HG03175 (cell line): Measurements from ENCODE around the gene RUNX2.

Experiments
- ATAC-seq: cut with Tn5 transposase; IDR thresholded peaks from one replicate; pipeline ENCODE4 v1.9.1; 2021; ENCODE audit warnings: mild to moderate bottlenecking, moderate library complexity; ENCODE audit not compliant: unreplicated experiment

The RUNX2 gene

GRCh38 chr6:45689926-45690615, 361.9 kb downstream of the RUNX2 start:
- ATAC-seq: no peak

- no peak for ATAC-seq
Measured at GRCh38 chr6:45690846-45691245, 362.7 kb downstream of the RUNX2 start.

- ATAC-seq: no peak
Measured at GRCh38 chr6:45691426-45691825, 363.3 kb downstream of the RUNX2 start.

GRCh38 chr6:45692021-45692420, 363.9 kb downstream of the RUNX2 start:
- no peak for ATAC-seq

GRCh38 chr6:45696738-45697137, 368.6 kb downstream of the RUNX2 start:
- no peak for ATAC-seq

GRCh38 chr6:45697605-45698004, 369.5 kb downstream of the RUNX2 start:
- ATAC-seq: peak; percentile 42

- ATAC-seq: no peak
Measured at GRCh38 chr6:45698046-45698445, 369.9 kb downstream of the RUNX2 start.

- ATAC-seq: no peak
Measured at GRCh38 chr6:45699663-45700062, 371.5 kb downstream of the RUNX2 start.

GRCh38 chr6:45702849-45703739, 375.0 kb downstream of the RUNX2 start:
- ATAC-seq: no peak

DNA sequence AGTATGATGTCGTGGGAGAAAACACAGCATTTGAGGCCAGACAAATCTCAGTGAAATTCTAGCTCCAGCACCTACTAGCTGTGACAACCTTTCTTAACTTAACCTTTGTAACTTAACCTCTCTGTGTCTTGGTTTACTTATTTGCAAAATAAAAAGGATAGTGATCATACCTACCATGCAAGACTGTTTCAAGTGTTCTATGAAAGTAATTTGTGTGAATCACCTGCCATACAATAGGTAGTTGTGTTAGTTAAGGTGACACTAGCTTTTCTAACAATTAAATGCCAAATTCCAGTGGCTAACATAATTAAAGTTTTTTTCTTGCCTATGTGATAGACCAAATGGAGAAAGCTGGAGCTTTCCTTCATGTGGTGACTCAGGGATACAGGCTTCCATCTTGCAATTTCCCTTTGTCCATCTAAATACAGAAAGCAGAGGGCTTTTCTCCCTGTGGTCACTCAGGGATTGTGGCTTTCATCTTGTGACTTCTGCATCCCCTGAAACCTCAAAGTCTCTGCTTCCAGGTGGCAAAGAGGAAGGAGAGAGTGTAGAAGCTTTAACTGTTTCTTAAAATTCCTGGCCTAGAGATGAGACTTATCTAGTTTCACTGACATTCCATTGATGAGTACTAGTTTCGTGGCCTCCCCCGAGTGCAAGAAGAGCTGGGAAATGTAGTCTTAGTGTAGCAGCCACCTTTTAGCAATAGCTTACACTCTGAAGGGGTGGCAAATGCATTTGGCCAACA, 376.1 kb downstream of the RUNX2 start:
- no peak for ATAC-seq

DNA sequence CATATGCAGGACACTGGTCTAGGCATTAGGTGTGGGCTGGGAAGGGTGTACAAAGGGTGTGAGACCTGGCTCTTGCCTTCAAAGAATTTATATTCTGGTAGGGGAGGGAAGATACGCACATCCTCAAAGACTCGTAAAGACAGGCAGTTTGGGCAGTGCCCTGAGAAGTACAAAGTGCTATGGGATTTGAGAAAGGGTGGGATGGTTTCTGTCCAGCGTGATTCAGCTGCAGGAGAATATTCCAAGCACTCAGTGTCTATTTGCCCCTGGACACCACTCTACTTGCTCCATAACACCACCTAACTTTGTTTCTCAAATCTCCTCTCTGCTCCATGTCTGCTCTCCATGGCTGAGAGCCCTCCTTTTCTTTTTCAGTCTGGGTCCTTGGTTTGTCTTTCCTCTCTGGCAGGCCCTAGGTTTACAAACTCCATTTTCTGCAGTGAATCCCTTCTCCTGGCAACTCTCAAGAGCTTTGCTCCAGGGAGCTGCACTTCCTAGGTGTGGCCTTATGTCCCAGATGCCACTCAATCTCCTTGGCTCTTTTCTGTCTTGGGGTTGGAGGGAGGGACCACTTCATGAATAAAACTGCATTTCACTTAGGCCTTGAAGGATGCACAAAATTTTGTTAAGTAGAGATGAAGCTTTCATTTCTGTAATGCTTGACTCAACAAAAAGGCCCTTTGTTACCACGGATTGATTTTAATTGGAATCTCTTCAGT, 377.2 kb downstream of the RUNX2 start:
- ATAC-seq: no peak

DNA sequence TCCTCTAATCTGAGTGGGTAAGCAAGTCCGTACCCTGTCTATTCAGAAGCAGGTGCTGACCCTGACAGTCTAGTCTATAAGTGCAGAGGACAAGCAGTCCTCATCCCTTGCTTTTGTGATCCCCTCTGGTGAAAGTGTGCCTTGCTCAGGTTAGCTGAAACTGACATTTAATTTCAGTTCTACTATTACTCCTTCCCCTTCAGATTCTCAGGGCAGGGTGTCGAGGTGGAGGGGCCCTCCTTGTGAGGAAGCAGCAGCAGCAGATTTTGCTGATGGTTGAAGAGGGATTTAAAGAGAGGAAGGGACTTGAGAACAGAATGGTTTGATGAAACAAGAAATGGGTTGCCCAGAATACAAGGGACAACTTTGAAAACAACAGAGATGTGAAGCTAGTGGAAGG, 378.2 kb downstream of the RUNX2 start:
- peak; percentile 35 for ATAC-seq

GRCh38 chr6:45707176-45707575, 379.0 kb downstream of the RUNX2 start:
- no peak for ATAC-seq

GRCh38 chr6:45709781-45710220, 381.7 kb downstream of the RUNX2 start:
- peak; percentile 67 for ATAC-seq

DNA sequence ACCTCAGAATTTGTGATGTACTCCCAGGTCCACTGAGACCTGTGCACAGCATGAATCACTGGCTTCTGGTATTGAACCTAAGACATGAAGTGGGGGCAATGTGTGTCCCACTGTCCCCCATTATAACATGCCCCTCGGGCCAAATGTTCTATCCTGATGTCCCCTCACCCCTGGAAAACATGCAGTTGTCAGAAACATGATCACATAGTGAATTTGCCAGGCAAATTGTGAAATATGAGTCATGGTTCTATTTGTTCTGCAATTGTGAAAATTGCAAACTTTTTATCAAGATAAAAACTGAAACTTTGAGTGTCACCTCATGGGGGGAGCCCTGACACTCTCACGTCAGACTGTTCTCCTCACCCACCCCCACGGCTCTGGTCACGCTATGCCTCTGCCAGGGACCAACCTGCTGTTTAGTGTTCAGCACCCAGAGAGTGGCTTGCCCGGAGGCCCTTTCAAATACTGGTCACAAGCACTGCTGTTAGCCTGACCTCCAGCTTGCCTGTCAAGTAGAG, 382.2 kb downstream of the RUNX2 start:
- ATAC-seq: peak; percentile 74

DNA sequence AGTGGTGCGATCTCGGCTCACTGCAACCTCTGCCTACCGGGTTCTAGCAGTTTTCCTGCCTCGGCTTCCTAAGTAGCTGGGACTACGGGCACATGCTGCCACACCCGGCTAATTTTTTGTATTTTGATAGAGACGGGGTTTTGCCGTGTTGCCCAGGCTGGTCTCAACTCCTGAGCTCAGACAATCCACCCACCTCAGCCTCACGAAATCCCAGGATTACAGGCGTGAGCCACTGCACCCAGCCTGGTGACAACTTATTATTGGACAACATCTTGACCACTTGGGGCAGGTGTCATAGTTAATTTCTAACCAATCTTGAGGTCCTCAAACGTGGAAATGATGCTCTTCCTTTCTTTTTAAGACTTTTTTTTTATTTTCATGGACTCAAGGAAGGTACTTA, 383.9 kb downstream of the RUNX2 start:
- ATAC-seq: no peak

- ATAC-seq: no peak
Measured at GRCh38 chr6:45712786-45713185, 384.7 kb downstream of the RUNX2 start.
